MM.1S (cell line): ENCODE measurements around the gene OSBPL2.

Experiments used
- EZH2 ChIP-seq: fragments of 300-600 bp; sonication (generic); optimal IDR thresholded peaks from 2 replicates; pipeline ENCODE3; 2017; ENCODE audit warnings: low read depth, mild to moderate bottlenecking, antibody characterized with exemption, low read length, mixed read lengths
- TF ChIP-seq, protein P1 (sequence below): fragments of 300-600 bp; sonication (generic); IDR thresholded peaks from 2 replicates; pipeline ENCODE4 v1.5.1; 2016; ENCODE audit warnings: antibody characterized with exemption, low read length, mixed read lengths

DNA sequence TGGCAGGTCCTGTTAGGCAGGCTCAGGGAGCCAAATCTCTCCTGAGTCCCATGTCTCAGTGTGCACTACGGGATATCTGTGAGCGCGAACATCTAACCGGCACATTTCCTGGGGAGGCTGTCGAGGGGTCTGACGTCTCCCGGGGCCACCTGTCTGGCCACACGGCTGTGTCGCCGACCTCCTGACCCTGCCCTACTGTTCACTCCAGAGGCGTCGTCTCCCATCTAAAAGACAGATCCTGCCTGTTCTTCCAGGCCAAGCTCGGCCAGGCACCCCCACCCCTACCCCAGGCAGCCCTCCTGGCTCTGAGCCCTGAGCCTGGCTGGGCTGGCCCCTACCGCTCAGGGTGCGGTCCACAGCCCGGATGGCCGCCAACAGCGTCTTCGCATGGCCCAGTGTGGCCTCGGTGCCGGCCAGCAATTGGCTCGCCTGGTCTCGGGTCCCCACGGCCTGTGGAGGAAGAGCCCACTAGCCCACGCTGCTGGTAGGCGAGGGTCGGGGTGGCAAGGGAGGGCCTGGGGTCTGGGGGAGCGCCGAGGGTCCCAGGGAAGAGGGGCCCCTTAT, 81.1 kb downstream of the OSBPL2 start:
- TF ChIP-seq, protein P1, sequence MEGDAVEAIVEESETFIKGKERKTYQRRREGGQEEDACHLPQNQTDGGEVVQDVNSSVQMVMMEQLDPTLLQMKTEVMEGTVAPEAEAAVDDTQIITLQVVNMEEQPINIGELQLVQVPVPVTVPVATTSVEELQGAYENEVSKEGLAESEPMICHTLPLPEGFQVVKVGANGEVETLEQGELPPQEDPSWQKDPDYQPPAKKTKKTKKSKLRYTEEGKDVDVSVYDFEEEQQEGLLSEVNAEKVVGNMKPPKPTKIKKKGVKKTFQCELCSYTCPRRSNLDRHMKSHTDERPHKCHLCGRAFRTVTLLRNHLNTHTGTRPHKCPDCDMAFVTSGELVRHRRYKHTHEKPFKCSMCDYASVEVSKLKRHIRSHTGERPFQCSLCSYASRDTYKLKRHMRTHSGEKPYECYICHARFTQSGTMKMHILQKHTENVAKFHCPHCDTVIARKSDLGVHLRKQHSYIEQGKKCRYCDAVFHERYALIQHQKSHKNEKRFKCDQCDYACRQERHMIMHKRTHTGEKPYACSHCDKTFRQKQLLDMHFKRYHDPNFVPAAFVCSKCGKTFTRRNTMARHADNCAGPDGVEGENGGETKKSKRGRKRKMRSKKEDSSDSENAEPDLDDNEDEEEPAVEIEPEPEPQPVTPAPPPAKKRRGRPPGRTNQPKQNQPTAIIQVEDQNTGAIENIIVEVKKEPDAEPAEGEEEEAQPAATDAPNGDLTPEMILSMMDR = no peak
- TF ChIP-seq EZH2 = no peak
